ENCODE data around the gene TCFL5.

Gene TCFL5

GRCh38 chr20:62895539-62895938, 33.9 kb upstream of the TCFL5 start:
- DNase-seq, result no peak

GRCh38 chr20:62894261-62894660, 32.6 kb upstream of the TCFL5 start:
- DNase-seq, result no peak

GRCh38 chr20:62893700-62894099, 32.1 kb upstream of the TCFL5 start:
- DNase-seq, result no peak

GRCh38 chr20:62892348-62893304, 31.0 kb upstream of the TCFL5 start:
- DNase-seq, result no peak

- DNase-seq, result no peak
Measured at GRCh38 chr20:62891111-62891510, 29.5 kb upstream of the TCFL5 start.

- no peak for DNase-seq
Measured at GRCh38 chr20:62890444-62890843, 28.8 kb upstream of the TCFL5 start.

- no peak for DNase-seq
Measured at GRCh38 chr20:62889871-62890270, 28.2 kb upstream of the TCFL5 start.

- no peak for DNase-seq
Measured at GRCh38 chr20:62889411-62889810, 27.8 kb upstream of the TCFL5 start.

GRCh38 chr20:62888910-62889309, 27.3 kb upstream of the TCFL5 start:
- no peak for DNase-seq

GRCh38 chr20:62888406-62888805, 26.8 kb upstream of the TCFL5 start:
- DNase-seq, result no peak

- DNase-seq, result no peak
Measured at GRCh38 chr20:62887860-62888239, 26.2 kb upstream of the TCFL5 start.

GRCh38 chr20:62887152-62887859, 25.7 kb upstream of the TCFL5 start:
- peak; percentile 62 to 71 for DNase-seq

GRCh38 chr20:62886709-62887058, 25.1 kb upstream of the TCFL5 start:
- no peak for DNase-seq

- no peak for DNase-seq
Measured at GRCh38 chr20:62885896-62886708, 24.5 kb upstream of the TCFL5 start.

- DNase-seq, result no peak
Measured at GRCh38 chr20:62885046-62885895, 23.6 kb upstream of the TCFL5 start.

GRCh38 chr20:62884556-62884955, 22.9 kb upstream of the TCFL5 start:
- no peak for DNase-seq

- no peak for DNase-seq
Measured at GRCh38 chr20:62882426-62882825, 20.8 kb upstream of the TCFL5 start.

GRCh38 chr20:62881662-62882395, 20.2 kb upstream of the TCFL5 start:
- DNase-seq, result no peak

GRCh38 chr20:62880935-62881661, 19.5 kb upstream of the TCFL5 start:
- DNase-seq, result no peak

GRCh38 chr20:62880147-62880934, 18.7 kb upstream of the TCFL5 start:
- DNase-seq, result no peak

Data from Kasumi-1 (cell line).